ENCODE data around the gene CXCL5. TPM values are rescaled to one million over a fixed set of nuclear protein-coding genes. Genes with fewer than 3 reads are reported as not detected.

CXCL5 gene
- polyA plus RNA-seq, 1 of the 3 experiments (the other 2 are of a cell fraction) = 0.02 TPM

- DNase-seq = no peak
- H2AFZ ChIP-seq (ENCODE audit: low read depth) = no peak overlapping the region
- peaks cover 0 to 9% of the 10 kb centered on the region in 2 experiments; a peak in 1 of 4 replicates for H3K4me1 ChIP-seq (ENCODE audit: control insufficient read depth in 1 of 2, insufficient read depth in 2 of 2, low read depth in 1 of 2, low read length in 1 of 2)
- no peaks in the 10 kb centered on the region for H3K9me2 ChIP-seq
- no peak overlapping the region for H3K27ac ChIP-seq (ENCODE audit: low read depth in 2 of 2, low read length in 1 of 2)
- no peak for TF ChIP-seq USF2 (IDR thresholded peaks at IDR 0.05; ENCODE audit: borderline replicate concordance, low read depth, low read length)
- TF ChIP-seq ELF1 (IDR thresholded peaks at IDR 0.05) = no peak
- no peak for TF ChIP-seq EP300 (IDR thresholded peaks at IDR 0.05; ENCODE audit: borderline replicate concordance in 1 of 2, low read depth in 1 of 2, low read length in 1 of 2)
- no peak for TF ChIP-seq CTCF (IDR thresholded peaks at IDR 0.05)
- no peak for TF ChIP-seq SIN3A (IDR thresholded peaks at IDR 0.05; ENCODE audit: borderline replicate concordance, low read depth, low read length)
- no peak for TF ChIP-seq GABPA (IDR thresholded peaks at IDR 0.05; ENCODE audit: low read depth)
- TF ChIP-seq TCF12 (IDR thresholded peaks at IDR 0.05) = no peak
- TF ChIP-seq RXRA (IDR thresholded peaks at IDR 0.05; ENCODE audit: borderline replicate concordance, low read depth) = no peak
- no peak for TF ChIP-seq PBX3 (IDR thresholded peaks at IDR 0.05)
- no peak for TF ChIP-seq MXI1 (IDR thresholded peaks at IDR 0.05; ENCODE audit: low read depth, low read length)
- no peak for TF ChIP-seq POLR2AphosphoS5 (IDR thresholded peaks at IDR 0.05; ENCODE audit: low read depth, low read length)
- no peak for TF ChIP-seq RCOR1 (IDR thresholded peaks at IDR 0.05; ENCODE audit: low read length)
- no peak for TF ChIP-seq IRF3 (IDR thresholded peaks at IDR 0.05; ENCODE audit: low read depth, low read length)
- no peak for TF ChIP-seq MAX (IDR thresholded peaks at IDR 0.05; ENCODE audit: low read depth)
- no peak for TF ChIP-seq JUND (IDR thresholded peaks at IDR 0.05)
- TF ChIP-seq CHD2 (IDR thresholded peaks at IDR 0.05; ENCODE audit: low read length, partially characterized antibody) = no peak
- TF ChIP-seq GATA2 (CRISPR knock-in tag; IDR thresholded peaks at IDR 0.05) = no peak
- no peaks in the 10 kb centered on the region for H3K9me3 ChIP-seq
- no peaks in the 10 kb centered on the region for H3K36me3 ChIP-seq (replicated peaks in 1 of 2; ENCODE audit: control insufficient read depth in 1 of 2, insufficient read depth in 2 of 2, low read length in 1 of 2)
- H3K79me2 ChIP-seq (ENCODE audit: insufficient read depth) = no peaks in the 10 kb centered on the region
- H3K4me2 ChIP-seq = no peak overlapping the region
- H3F3A ChIP-seq (replicated peaks; ENCODE audit: insufficient read depth) = no peaks in the 10 kb centered on the region
- no peak overlapping the region for H3K9ac ChIP-seq
- H3K4me3 ChIP-seq (ENCODE audit: low read depth in 2 of 2, low read length in 1 of 2) = peak overlapping the region in 1 of 2 experiments; percentile 69; a peak in 1 of 4 replicates
- CTCF ChIA-PET = no interaction called here
- POLR2A ChIA-PET = no interaction called here
- 15% methylated on average over 4 of the region's 4 CpGs for WGBS (ENCODE audit: low lambda C conversion rate)
- no peaks in the 10 kb centered on the region for H4K20me1 ChIP-seq (ENCODE audit: insufficient read depth)
- peaks cover 34% of the 10 kb centered on the region; the same call in 1 of the 2 replicates for H3K27me3 ChIP-seq (ENCODE audit: insufficient read depth)
Measured at GRCh38 chr4:74037076-74037955, 38.8 kb upstream of the CXCL5 start.

Data from SK-N-SH (cell line).